ENCODE results near the gene TFRC. TPM values are rescaled to one million over a fixed set of nuclear protein-coding genes. Genes with fewer than 3 reads are reported as not detected.
A peak's percentile ranks its signal among the peaks of the same experiment; 100 is the strongest.
"Not testable (repeated sequence)": the region's sequence is repeated elsewhere in the genome, so short reads cannot be mapped to it uniquely, and the experiment has no call there.

The TFRC gene
- total RNA-seq, 3 donors from 2014 or later: 529 to 568 (median 554) TPM

GRCh38 chr3:196098365-196098980, 16.6 kb upstream of the TFRC start:
- peaks cover 12% of the 10 kb centered on the region for H3K4me1 Mint-ChIP-seq (ENCODE audit: low read depth)
- not testable (repeated sequence) for ATAC-seq; H3K36me3 Mint-ChIP-seq (ENCODE audit: insufficient read depth); DNase-seq; H3K27me3 Mint-ChIP-seq (ENCODE audit: low read depth); H3K9me3 Mint-ChIP-seq; H3K4me3 Mint-ChIP-seq

- DNase-seq: no peak
- H3K27me3 Mint-ChIP-seq (ENCODE audit: low read depth): no peaks in the 10 kb centered on the region
These were observed 15.7 kb upstream of the TFRC start for GRCh38 chr3:196097373-196098154.

DNA sequence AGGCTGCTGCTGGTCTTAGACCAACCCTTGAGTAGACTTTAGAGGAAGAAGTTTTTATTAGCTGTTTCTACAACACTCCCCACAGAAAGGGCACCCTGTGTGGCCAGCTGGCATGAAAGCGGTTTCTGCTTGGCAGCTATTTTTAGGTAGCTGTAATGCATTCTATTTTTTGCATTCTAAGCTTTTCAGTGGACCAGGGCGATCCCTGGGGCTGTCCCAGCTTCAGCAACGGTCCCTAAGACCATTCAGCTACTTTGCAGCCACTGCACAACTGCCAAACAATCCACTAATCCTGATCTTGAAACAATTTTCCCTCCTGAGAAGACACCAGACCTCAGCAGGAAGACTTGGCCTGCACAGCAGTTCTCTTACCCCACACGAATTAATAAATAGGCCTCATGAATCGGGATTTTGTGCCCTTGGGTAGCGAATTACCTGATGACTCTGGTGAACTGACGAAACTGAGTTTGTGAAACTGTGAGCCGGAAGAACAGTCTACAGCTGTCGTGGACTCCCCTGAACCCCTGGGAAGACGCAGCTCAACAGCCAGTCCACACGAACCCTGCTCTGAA, 14.6 kb upstream of the TFRC start:
- ATAC-seq: no peak
- Mint-ChIP-seq H3K27me3 (ENCODE audit: low read depth) (no peaks in the 10 kb centered on the region), H3K9me3 (no peaks in the 10 kb centered on the region), H3K36me3 (ENCODE audit: insufficient read depth) (no peaks in the 10 kb centered on the region), H3K4me3 (no peak overlapping the region), H3K4me1 (ENCODE audit: low read depth) (peaks cover 12% of the 10 kb centered on the region)
- DNase-seq: no peak

More at GRCh38 chr3:196097373-196098154, 15.7 kb upstream of the TFRC start:
- H3K36me3 Mint-ChIP-seq (ENCODE audit: insufficient read depth): no peaks in the 10 kb centered on the region
- no peaks in the 10 kb centered on the region for H3K9me3 Mint-ChIP-seq
- ATAC-seq: no peak
- H3K4me3 Mint-ChIP-seq: no peak overlapping the region
- H3K4me1 Mint-ChIP-seq (ENCODE audit: low read depth): peaks cover 12% of the 10 kb centered on the region

DNA sequence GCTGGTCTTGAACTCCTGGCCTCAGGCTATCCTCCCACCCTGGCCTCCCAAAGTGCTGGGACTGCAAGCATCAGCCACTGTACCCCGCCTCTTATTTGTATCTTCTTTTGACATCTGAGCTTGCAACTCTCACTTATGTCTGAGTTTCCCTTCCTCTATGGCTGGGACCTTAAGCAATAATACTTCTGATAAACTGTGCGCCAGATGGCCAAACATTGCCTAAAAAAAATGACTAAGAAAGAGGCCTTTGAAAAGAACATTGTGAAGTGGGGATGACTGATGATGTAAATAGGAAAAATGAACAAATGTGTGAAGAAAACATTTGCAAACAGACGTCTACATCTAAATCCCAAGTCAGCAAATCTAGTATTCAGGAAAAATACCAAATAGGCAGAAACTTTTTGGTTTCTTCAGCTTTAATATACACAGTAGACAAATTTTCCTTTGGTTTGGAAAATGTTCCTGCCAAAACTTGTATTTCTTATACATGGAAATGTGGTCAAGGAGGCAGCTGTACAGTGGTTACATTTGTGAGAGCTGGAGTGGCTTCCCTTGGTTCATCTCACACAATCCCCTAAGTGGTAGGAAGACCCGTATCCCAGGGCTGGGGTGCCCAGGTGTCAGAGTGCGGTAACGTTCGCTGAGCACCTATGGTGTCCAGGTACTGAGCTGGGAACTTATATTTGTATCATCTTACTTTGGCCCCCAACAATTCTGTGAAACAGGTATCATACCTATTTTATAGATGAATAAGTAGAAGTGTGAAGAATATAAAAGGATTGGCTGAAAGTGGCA, 11.6 kb upstream of the TFRC start:
- DNase-seq (no peak), ATAC-seq (no peak)
- no peak overlapping the region for H3K4me3 Mint-ChIP-seq
- peaks cover 7% of the 10 kb centered on the region for H3K4me1 Mint-ChIP-seq (ENCODE audit: low read depth)
- H3K9me3 Mint-ChIP-seq: no peaks in the 10 kb centered on the region
- no peaks in the 10 kb centered on the region for H3K27me3 Mint-ChIP-seq (ENCODE audit: low read depth)
- no peaks in the 10 kb centered on the region for H3K36me3 Mint-ChIP-seq (ENCODE audit: insufficient read depth)

- H3K4me3 Mint-ChIP-seq: no peak overlapping the region
- H3K27me3 Mint-ChIP-seq (ENCODE audit: low read depth): no peaks in the 10 kb centered on the region
- no peak for ATAC-seq
- H3K36me3 Mint-ChIP-seq (ENCODE audit: insufficient read depth): no peaks in the 10 kb centered on the region
- no peak for DNase-seq
- peaks cover under 1% of the 10 kb centered on the region for H3K4me1 Mint-ChIP-seq (ENCODE audit: low read depth)
- H3K9me3 Mint-ChIP-seq: no peaks in the 10 kb centered on the region
These were observed 6.0 kb upstream of the TFRC start for GRCh38 chr3:196087906-196088305.

DNA sequence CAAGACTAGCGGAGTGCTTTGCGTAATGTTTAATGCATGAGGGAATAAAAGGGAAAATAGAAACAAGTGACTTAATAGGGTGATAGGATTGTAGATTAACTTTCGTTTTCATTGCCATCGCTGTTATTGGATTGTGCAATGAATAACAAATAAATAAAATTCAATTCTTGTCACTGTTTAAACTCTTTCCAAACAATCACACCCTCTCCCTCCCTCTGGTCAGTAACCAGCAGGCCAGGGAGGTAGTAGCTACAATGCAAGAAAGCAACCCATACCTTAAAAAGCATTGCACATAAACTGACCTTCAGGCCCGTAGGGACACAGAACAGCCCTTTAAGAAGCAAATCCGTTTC, 705 bp upstream of the TFRC start:
- no peak for ATAC-seq
- no peaks in the 10 kb centered on the region for H3K9me3 Mint-ChIP-seq
- peak overlapping the region; percentile 98 for H3K4me3 Mint-ChIP-seq
- no peak for DNase-seq
- peaks cover 30% of the 10 kb centered on the region for H3K4me1 Mint-ChIP-seq (ENCODE audit: low read depth)
- H3K27me3 Mint-ChIP-seq (ENCODE audit: low read depth): no peaks in the 10 kb centered on the region
- H3K36me3 Mint-ChIP-seq (ENCODE audit: insufficient read depth): peaks cover 10% of the 10 kb centered on the region

DNA sequence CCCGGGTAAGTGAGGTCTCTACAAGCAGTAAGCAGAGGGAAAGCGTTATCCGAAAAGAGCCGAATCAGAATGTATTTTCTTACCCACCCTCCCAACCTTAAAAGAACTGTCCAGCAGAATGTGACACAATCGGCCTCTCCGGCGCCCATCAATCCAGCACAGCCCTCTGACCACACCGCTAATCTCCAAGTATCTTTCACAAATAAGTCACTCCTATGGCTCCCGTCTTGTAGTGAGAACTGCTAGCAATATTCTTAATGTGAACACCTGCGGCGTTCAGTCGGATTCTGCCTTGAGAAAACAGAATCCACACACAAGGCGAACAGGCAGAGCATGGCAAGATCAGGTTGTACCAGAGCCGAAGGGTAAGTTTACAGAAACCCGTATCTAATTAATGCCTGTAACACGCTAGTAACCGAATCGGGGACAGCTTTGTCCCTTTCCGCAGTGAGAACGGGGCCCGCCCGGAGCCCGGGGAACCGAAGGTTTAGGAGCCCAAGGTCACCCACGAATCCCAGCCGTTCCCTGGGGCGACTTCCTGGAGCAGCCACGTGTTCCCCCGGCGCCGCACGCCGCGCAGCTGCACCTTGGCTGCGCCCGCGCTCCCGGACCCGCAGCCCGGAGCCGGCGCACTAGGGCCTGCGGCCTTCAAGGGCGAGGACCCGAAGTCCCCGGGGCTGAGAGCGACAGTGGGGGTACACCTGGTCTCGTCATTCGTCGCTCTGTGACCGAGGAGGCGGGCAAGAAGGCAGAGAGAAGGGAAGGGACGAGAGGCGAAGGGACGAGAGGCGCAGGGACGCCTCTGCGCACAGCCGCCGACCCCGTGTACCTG, 672 bp downstream of the TFRC start:
- ATAC-seq (peak; percentile 63 to 70), DNase-seq (peak; percentile 41)
- Mint-ChIP-seq H3K4me1 (ENCODE audit: low read depth) (peaks cover 38% of the 10 kb centered on the region), H3K9me3 (no peaks in the 10 kb centered on the region), H3K4me3 (peak overlapping the region; percentile 98), H3K36me3 (ENCODE audit: insufficient read depth) (peaks cover 15% of the 10 kb centered on the region), H3K27me3 (ENCODE audit: low read depth) (no peaks in the 10 kb centered on the region)

GRCh38 chr3:196080101-196080846, 1.6 kb downstream of the TFRC start:
- not testable (repeated sequence) for H3K27me3 Mint-ChIP-seq (ENCODE audit: low read depth); H3K9me3 Mint-ChIP-seq; DNase-seq; ATAC-seq
- Mint-ChIP-seq H3K4me3 (peak overlapping the region; percentile 98), H3K4me1 (ENCODE audit: low read depth) (peaks cover 41% of the 10 kb centered on the region), H3K36me3 (ENCODE audit: insufficient read depth) (peaks cover 18% of the 10 kb centered on the region)

DNA sequence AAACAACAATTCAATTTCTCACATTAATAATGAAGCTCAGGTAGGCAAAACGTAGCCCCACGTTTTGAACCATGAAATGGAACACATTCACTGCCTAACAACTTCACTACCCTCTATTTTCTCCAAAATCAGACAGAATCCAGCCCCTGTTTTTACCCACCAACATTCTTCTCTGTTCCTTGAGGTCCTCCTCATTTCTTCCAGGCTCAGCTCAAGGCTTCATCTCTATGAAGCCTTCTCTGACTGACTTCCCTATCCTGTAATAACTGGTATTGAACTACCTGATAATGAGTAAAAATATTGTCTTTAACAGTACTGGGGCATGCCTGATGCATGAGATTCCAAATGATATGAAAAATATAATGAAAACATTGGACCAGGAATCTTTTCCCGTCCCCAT, 2.2 kb downstream of the TFRC start:
- no peak for DNase-seq
- Mint-ChIP-seq H3K4me1 (ENCODE audit: low read depth) (peaks cover 41% of the 10 kb centered on the region), H3K27me3 (ENCODE audit: low read depth) (no peaks in the 10 kb centered on the region), H3K4me3 (peak overlapping the region; percentile 98), H3K36me3 (ENCODE audit: insufficient read depth) (peaks cover 22% of the 10 kb centered on the region), H3K9me3 (no peaks in the 10 kb centered on the region)
- no peak for ATAC-seq

DNA sequence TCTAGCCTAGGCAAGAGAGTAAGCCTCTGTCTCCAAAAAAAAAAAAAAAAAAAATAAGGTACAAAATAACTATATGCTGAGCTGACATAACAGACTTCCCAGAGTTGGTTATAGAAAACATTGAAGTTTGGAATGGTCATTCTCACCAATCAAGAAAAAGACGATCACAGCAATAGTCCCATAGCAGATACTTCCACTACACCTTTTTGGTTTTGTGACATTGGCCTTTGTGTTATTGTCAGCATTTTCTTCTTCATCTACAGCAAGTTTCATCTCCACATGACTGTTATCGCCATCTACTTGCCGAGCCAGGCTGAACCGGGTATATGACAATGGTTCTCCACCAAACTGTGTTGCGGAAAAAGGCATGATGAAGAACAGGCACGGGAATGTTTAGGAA, 6.9 kb downstream of the TFRC start:
- ATAC-seq: no peak
- Mint-ChIP-seq H3K4me3 (no peak overlapping the region), H3K9me3 (no peaks in the 10 kb centered on the region), H3K27me3 (ENCODE audit: low read depth) (no peaks in the 10 kb centered on the region), H3K4me1 (ENCODE audit: low read depth) (peaks cover 45% of the 10 kb centered on the region), H3K36me3 (ENCODE audit: insufficient read depth) (peaks cover 42% of the 10 kb centered on the region)
- DNase-seq: no peak

DNA sequence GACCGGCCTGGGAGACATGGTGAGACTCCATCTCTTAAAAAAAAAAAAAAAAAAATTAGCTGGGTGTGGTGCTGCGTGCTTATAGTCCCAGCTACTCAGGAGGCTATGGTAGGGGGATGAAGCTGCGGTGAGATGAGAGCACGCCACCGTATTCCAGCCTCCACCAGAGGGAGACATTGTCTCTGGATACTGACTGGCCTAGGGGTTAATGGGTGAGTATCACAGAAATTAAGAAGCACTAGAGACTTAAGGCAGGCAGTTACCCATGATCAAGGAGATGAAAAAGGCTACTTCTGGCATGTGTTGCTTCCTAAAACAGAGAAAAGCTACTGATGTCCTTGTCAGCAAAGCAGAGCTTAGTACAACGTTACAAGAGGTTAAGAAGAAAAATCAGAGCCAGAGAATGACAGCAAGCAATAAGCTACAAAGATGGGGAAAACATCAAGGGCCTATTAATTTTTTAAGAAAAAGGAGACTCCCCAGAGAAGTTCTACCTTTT, 8.6 kb downstream of the TFRC start:
- peak; percentile 97 to 99 for ATAC-seq
- H3K27me3 Mint-ChIP-seq (ENCODE audit: low read depth): no peaks in the 10 kb centered on the region
- peaks cover 40% of the 10 kb centered on the region for H3K36me3 Mint-ChIP-seq (ENCODE audit: insufficient read depth)
- H3K9me3 Mint-ChIP-seq: no peaks in the 10 kb centered on the region
- H3K4me3 Mint-ChIP-seq: no peak overlapping the region
- H3K4me1 Mint-ChIP-seq (ENCODE audit: low read depth): peaks cover 32% of the 10 kb centered on the region
- DNase-seq: peak; percentile 62

DNA sequence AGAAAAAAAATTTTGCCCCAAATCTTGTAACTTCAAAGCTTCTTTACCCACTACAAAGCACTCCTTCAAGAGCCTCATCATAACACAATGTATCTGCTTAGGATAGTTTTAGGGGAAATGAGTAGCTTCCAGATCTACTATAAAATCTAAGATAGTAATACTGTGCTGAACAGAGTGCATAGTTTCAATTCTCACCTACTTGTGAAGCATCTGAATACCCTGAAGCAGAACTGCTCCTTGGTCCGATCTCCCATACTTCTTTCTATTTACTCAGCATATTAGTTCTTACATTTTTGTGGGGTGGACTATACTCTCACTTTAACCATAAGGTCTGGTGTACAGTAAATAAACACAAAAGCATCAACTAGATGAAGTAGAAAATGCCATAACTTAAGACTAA, 9.6 kb downstream of the TFRC start:
- no peaks in the 10 kb centered on the region for H3K9me3 Mint-ChIP-seq
- peaks cover 49% of the 10 kb centered on the region for H3K36me3 Mint-ChIP-seq (ENCODE audit: insufficient read depth)
- no peak overlapping the region for H3K4me3 Mint-ChIP-seq
- H3K27me3 Mint-ChIP-seq (ENCODE audit: low read depth): no peaks in the 10 kb centered on the region
- no peak for ATAC-seq
- peaks cover 22% of the 10 kb centered on the region for H3K4me1 Mint-ChIP-seq (ENCODE audit: low read depth)
- DNase-seq: no peak

DNA sequence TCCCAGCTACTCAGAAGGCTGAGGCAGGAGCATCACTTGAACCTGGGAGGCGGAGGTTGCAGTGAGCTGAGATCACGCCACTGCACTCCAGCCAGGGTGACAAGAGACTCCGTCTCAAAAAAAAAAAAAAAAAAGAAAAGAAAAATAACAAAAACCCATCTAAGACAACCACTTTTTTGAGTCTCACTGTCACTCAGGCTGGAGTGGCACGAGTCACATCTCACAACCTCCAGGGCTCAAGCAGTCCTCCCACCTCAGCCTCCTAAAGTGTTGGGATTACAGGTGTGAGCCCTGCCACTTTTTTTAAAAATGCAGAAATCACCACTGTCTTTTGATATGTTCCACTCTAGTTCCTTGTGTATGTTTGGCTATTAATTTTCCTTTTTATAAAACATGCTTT, 13.1 kb downstream of the TFRC start:
- not testable (repeated sequence) for DNase-seq; H3K27me3 Mint-ChIP-seq (ENCODE audit: low read depth); H3K9me3 Mint-ChIP-seq; H3K4me3 Mint-ChIP-seq; ATAC-seq
- H3K36me3 Mint-ChIP-seq (ENCODE audit: insufficient read depth): peaks cover 50% of the 10 kb centered on the region
- peaks cover 15% of the 10 kb centered on the region for H3K4me1 Mint-ChIP-seq (ENCODE audit: low read depth)

Measured in activated T-cell treated with anti-CD3 and anti-CD28 coated beads, Interleukin-2, amount 50 U/mL, for 4 hours (primary cell).